ENCODE results near the gene NOP16.

NOP16 gene

GRCh38 chr5:176337913-176338312 lies 50.5 kb downstream of the NOP16 start:
- no peak for TF ChIP-seq CTCF (IDR thresholded peaks at IDR 0.05; ENCODE audit: low read depth, low read length)
- Histone ChIP-seq H3K27ac (no peak overlapping the region), H3K27me3 (ENCODE audit: insufficient read depth, low read depth, severe bottlenecking) (no peaks in the 10 kb centered on the region), H3K9me3 (ENCODE audit: severe bottlenecking) (peaks cover 4% of the 10 kb centered on the region), H3K4me3 (ENCODE audit: low read depth, low read length) (no peak overlapping the region), H3K36me3 (peaks cover 18% of the 10 kb centered on the region)
- no peak for DNase-seq

GRCh38 chr5:176334031-176334770 lies 54.2 kb downstream of the NOP16 start:
- H3K27ac ChIP-seq = no peak overlapping the region
- H3K36me3 ChIP-seq = peaks cover 18% of the 10 kb centered on the region
- peaks cover 4% of the 10 kb centered on the region for H3K9me3 ChIP-seq (ENCODE audit: severe bottlenecking)
- no peak for TF ChIP-seq CTCF (IDR thresholded peaks at IDR 0.05; ENCODE audit: low read depth, low read length)
- H3K27me3 ChIP-seq (ENCODE audit: insufficient read depth, low read depth, severe bottlenecking) = no peaks in the 10 kb centered on the region
- DNase-seq = no peak
- H3K4me3 ChIP-seq (ENCODE audit: low read depth, low read length) = no peak overlapping the region
